Muscle of leg (tissue), 16 donors: ENCODE results near the gene NPAS3. TPM values are rescaled to one million over a fixed set of nuclear protein-coding genes. Genes with fewer than 3 reads are reported as not detected.

Experiments used
- DNase-seq: peaks from one replicate; pipeline ENCODE4 v3.0.0; 2013
- H3K27ac ChIP-seq: one replicate; pipeline ENCODE4 v1.5.1; 2013; ENCODE audit warnings: mild to moderate bottlenecking, low read length, control low read depth
- H3K27me3 ChIP-seq: one replicate; pipeline ENCODE4 v1.6.1; 2013; ENCODE audit warnings: low read length; ENCODE audit not compliant: control insufficient read depth, insufficient read depth
- H3K36me3 ChIP-seq: one replicate; pipeline ENCODE4 v1.6.1; 2013; ENCODE audit warnings: low read length; ENCODE audit not compliant: control insufficient read depth, insufficient read depth
- H3K4me1 ChIP-seq: one replicate; pipeline ENCODE4 v1.6.1; 2013; ENCODE audit warnings: low read length; ENCODE audit not compliant: control insufficient read depth, insufficient read depth
- H3K4me3 ChIP-seq: one replicate; pipeline ENCODE4 v1.5.1; 2013; ENCODE audit warnings: low read length, control low read depth
- H3K9me3 ChIP-seq: replicated peaks from 2 replicates; pipeline ENCODE4 v1.6.1; 2013; ENCODE audit warnings: low read depth, low read length; ENCODE audit not compliant: control insufficient read depth
- WGBS: methylation state at CpG from one replicate; pipeline ENCODE4 v1.1.5; 2013; ENCODE audit warnings: missing lambda C conversion rate; ENCODE audit not compliant: insufficient coverage; 5-methylcytosine and 5-hydroxymethylcytosine counted together
- long read RNA-seq, 11 donors: transcript quantifications; one replicate each; lab custom pipeline, GENCODE V29; 2026
- polyA plus RNA-seq, 8 donors: library from polyadenylated mRNA; unstranded; fragments of 120-200 nt; gene quantifications; one replicate each; pipeline versions ENCODE4 v1.2.1 to v1.2.3, GENCODE V29; 2013; ENCODE audit warnings: inconsistent platforms in 1 of 8, low replicate concordance in 1 of 8; ENCODE audit not compliant: insufficient read length in 8 of 8, insufficient read depth in 1 of 8
- total RNA-seq: library from RNA; stranded (reverse); fragments of 120-200 nt; gene quantifications from one replicate; pipeline ENCODE4 v1.2.4, GENCODE V29; 2013

The NPAS3 gene
- total RNA-seq = 5.7 TPM
- 1 to 10 TPM; 3.4 to 7.6 (median 5.0) TPM for polyA plus RNA-seq
- long read RNA-seq, donor 1 = 0 reads
- long read RNA-seq, donor 2 = 0 reads
- long read RNA-seq, donor 3 = 0 reads
- long read RNA-seq, donor 4 = 0 reads
- long read RNA-seq, donor 5 = 0 reads
- long read RNA-seq, donor 6 = 0 reads
- long read RNA-seq, donor 7 = 0 reads
- long read RNA-seq, donor 8 = 0 reads
- long read RNA-seq, donor 9 = 0 reads
- long read RNA-seq, donor 10 = 0 reads
- long read RNA-seq, donor 11 = 0 reads

DNA sequence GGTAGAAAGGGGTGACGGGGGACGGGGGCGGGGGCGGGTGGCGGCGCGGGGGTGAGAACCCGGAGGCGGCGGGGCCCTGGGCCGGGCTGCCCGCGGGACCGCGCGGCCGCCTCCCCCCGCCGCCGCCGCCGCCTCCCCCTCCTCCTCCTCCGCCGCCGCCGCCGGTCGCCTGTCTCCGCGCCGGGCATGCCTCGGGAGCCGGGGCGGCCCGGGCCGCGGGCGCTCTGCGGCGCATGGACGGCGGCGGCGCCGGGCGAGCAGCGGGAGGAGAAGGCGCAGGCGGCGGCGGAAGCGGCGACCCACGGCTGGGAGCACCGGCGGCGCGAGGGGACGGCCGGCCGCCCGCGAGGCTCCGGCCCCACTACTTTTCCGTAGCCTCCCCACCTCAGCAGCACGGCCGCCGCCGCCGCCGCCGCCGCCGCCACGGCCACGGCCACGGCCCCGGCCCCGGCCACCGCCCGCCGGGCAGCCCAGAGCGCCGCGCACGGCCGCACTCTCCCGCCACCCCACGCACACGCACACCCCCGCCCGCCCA lies at the start of gene NPAS3:
Gene NPAS3, plus strand, starts transcription at position 161 of the 535 bp plus-strand sequence.
- peaks cover 30% of the 10 kb centered on the region for H3K27me3 ChIP-seq
- H3K9me3 ChIP-seq = no peaks in the 10 kb centered on the region
- no peaks in the 10 kb centered on the region for H3K36me3 ChIP-seq
- H3K27ac ChIP-seq = peak within 1 kb of the TSS; percentile 93
- no peak for DNase-seq
- peaks cover 22% of the 10 kb centered on the region for H3K4me1 ChIP-seq
- peak within 1 kb of the TSS; percentile 68 for H3K4me3 ChIP-seq
- WGBS = under 1% methylated on average over 43 of the region's 92 CpGs

- 7% methylated on average over 3 of the region's 10 CpGs for WGBS
Measured at GRCh38 chr14:32896979-32897697, 41.5 kb upstream of the NPAS3 start.

DNA sequence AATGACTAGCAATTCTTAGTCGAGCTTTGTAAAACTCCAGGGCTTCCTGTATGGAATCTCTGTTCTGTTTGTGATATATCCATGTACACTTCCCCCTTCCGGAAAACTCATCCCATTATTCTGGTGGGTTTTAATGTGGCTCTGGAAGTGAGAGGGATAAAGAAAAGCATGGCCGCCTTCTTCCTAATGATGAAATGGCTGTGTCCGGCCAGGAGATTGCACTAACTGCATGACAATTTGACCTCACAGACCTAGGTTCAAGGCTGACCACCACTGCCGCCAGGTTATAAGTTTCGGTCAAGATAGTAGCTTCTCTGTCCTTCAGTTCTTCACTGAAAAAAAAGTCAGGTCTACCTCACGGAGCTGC lies 41.0 kb upstream of the NPAS3 start:
- Histone ChIP-seq H3K27me3 (no peaks in the 10 kb centered on the region), H3K4me1 (no peaks in the 10 kb centered on the region), H3K9me3 (no peaks in the 10 kb centered on the region), H3K36me3 (no peaks in the 10 kb centered on the region), H3K4me3 (peak overlapping the region; percentile 39), H3K27ac (peak overlapping the region; percentile 82)
- WGBS = 76% methylated on average over 2 of the region's 7 CpGs
- no peak for DNase-seq

More at GRCh38 chr14:32896979-32897697, 41.5 kb upstream of the NPAS3 start:
- peak; percentile 83 for DNase-seq
- Histone ChIP-seq H3K27ac (peak overlapping the region; percentile 82), H3K4me3 (peak overlapping the region; percentile 39), H3K9me3 (no peaks in the 10 kb centered on the region), H3K36me3 (no peaks in the 10 kb centered on the region), H3K4me1 (no peaks in the 10 kb centered on the region), H3K27me3 (no peaks in the 10 kb centered on the region)

GRCh38 chr14:32898876-32899275 lies 39.8 kb upstream of the NPAS3 start:
- Histone ChIP-seq H3K27ac (no peak overlapping the region), H3K4me1 (no peaks in the 10 kb centered on the region), H3K9me3 (no peaks in the 10 kb centered on the region), H3K36me3 (no peaks in the 10 kb centered on the region), H3K27me3 (no peaks in the 10 kb centered on the region), H3K4me3 (no peak overlapping the region)
- no peak for DNase-seq
- no CpG with 5 or more reads among the region's 2 CpGs for WGBS

- H3K4me1 ChIP-seq = no peaks in the 10 kb centered on the region
- no peak for DNase-seq
- H3K27me3 ChIP-seq = no peaks in the 10 kb centered on the region
- no peak overlapping the region for H3K27ac ChIP-seq
- H3K9me3 ChIP-seq = no peaks in the 10 kb centered on the region
- no peak overlapping the region for H3K4me3 ChIP-seq
- no peaks in the 10 kb centered on the region for H3K36me3 ChIP-seq
- WGBS = 80% methylated on average over 1 of the region's 3 CpGs
Measured at GRCh38 chr14:32900547-32900946, 38.1 kb upstream of the NPAS3 start.

GRCh38 chr14:32905013-32905412 lies 33.7 kb upstream of the NPAS3 start:
- no peaks in the 10 kb centered on the region for H3K9me3 ChIP-seq
- H3K36me3 ChIP-seq = no peaks in the 10 kb centered on the region
- no peak overlapping the region for H3K4me3 ChIP-seq
- no peak overlapping the region for H3K27ac ChIP-seq
- H3K4me1 ChIP-seq = no peaks in the 10 kb centered on the region
- no peak for DNase-seq
- no peaks in the 10 kb centered on the region for H3K27me3 ChIP-seq
- no CpG with 5 or more reads among the region's 2 CpGs for WGBS

DNA sequence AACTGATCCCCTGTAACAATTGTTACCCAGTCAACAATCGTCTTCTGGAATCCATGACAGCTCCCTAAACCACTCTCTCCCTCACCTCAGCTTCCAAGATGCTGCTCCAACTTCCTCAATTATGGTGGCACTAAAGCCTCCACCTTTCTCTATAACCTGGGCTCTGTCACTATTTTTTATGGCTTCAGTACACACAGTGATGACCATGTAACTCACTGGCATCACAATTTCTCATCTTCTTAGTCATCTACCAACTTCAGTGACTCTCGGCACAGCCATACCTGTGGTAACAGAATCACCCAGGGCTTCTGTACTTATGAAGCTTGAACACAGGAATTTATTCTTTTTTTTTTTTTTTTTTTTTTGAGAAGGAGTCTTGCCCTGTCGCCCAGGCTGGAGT lies 32.0 kb upstream of the NPAS3 start:
- Histone ChIP-seq H3K27me3 (no peaks in the 10 kb centered on the region), H3K4me3 (no peak overlapping the region), H3K36me3 (no peaks in the 10 kb centered on the region), H3K27ac (no peak overlapping the region), H3K9me3 (no peaks in the 10 kb centered on the region), H3K4me1 (no peaks in the 10 kb centered on the region)
- no peak for DNase-seq
- WGBS = 87% methylated on average over 1 of the region's 3 CpGs

- no peaks in the 10 kb centered on the region for H3K36me3 ChIP-seq
- peak; percentile 20 for DNase-seq
- H3K4me1 ChIP-seq = no peaks in the 10 kb centered on the region
- no peaks in the 10 kb centered on the region for H3K9me3 ChIP-seq
- H3K27ac ChIP-seq = no peak overlapping the region
- 88% methylated on average over 1 of the region's 9 CpGs for WGBS
- H3K27me3 ChIP-seq = no peaks in the 10 kb centered on the region
- no peak overlapping the region for H3K4me3 ChIP-seq
Measured at GRCh38 chr14:32908196-32909084, 30.2 kb upstream of the NPAS3 start.

GRCh38 chr14:32913725-32914124 lies 25.0 kb upstream of the NPAS3 start:
- Histone ChIP-seq H3K9me3 (no peaks in the 10 kb centered on the region), H3K4me3 (no peak overlapping the region)
- WGBS = no CpG with 5 or more reads among the region's 3 CpGs

GRCh38 chr14:32914391-32914790 lies 24.3 kb upstream of the NPAS3 start:
- no peaks in the 10 kb centered on the region for H3K9me3 ChIP-seq
- H3K4me1 ChIP-seq = no peaks in the 10 kb centered on the region
- 58% methylated on average over 6 of the region's 6 CpGs for WGBS
- no peak for DNase-seq
- H3K36me3 ChIP-seq = no peaks in the 10 kb centered on the region
- H3K27me3 ChIP-seq = no peaks in the 10 kb centered on the region
- H3K4me3 ChIP-seq = no peak overlapping the region
- H3K27ac ChIP-seq = no peak overlapping the region

More at GRCh38 chr14:32913725-32914124, 25.0 kb upstream of the NPAS3 start:
- no peaks in the 10 kb centered on the region for H3K27me3 ChIP-seq
- no peaks in the 10 kb centered on the region for H3K4me1 ChIP-seq
- no peaks in the 10 kb centered on the region for H3K36me3 ChIP-seq
- peak; percentile 28 for DNase-seq
- H3K27ac ChIP-seq = no peak overlapping the region
